Thoracic aorta (tissue), 2 donors: ENCODE results near the gene ATXN1. TPM values are rescaled to one million over a fixed set of nuclear protein-coding genes. Genes with fewer than 3 reads are reported as not detected.

Experiments
- ATAC-seq: fragments of 150-250 bp; one replicate; pipeline ENCODE4 v1.8.0; 2017; ENCODE audit warnings: low read depth; ENCODE audit not compliant: insufficient number of reproducible peaks, low FRiP score
- DNase-seq: peaks from one replicate; pipeline ENCODE4 v3.0.0-alpha.2; 2020; ENCODE audit warnings: low spot score
- H3K27ac ChIP-seq, 2 donors: fragments of 200-600 bp; sonication (generic); 1 replicate in 1 of 2; 2 replicates in 1 of 2; pipeline ENCODE4 v1.5.1; 2016; ENCODE audit warnings: mild to moderate bottlenecking in 2 of 2, moderate library complexity in 2 of 2
- H3K27me3 ChIP-seq: fragments of 200-600 bp; sonication (generic); replicated peaks from 2 replicates; pipeline ENCODE4 v1.6.0; 2016; ENCODE audit warnings: mild to moderate bottlenecking; ENCODE audit not compliant: insufficient read depth
- H3K36me3 ChIP-seq: fragments of 200-600 bp; sonication (generic); one replicate; pipeline ENCODE4 v1.5.1; 2016
- H3K4me1 ChIP-seq, 2 donors: fragments of 200-600 bp; sonication (generic); 1 replicate in 1 of 2; 2 replicates in 1 of 2; pipeline versions ENCODE4 v1.5.1 to v1.6.0; 2016; ENCODE audit warnings: low read depth in 2 of 2, mild to moderate bottlenecking in 1 of 2; ENCODE audit not compliant: control insufficient read depth in 1 of 2
- H3K4me3 ChIP-seq: fragments of 200-600 bp; sonication (generic); 2 replicates; pipeline ENCODE4 v1.5.1; 2016; ENCODE audit warnings: mild to moderate bottlenecking
- H3K9me3 ChIP-seq: fragments of 200-600 bp; sonication (generic); 2 replicates; pipeline ENCODE4 v1.5.1; 2016
- total RNA-seq, 2 donors: library from RNA; depleted of rRNA; stranded (reverse); fragments of >200 nt; gene quantifications; one replicate each; pipeline versions ENCODE4 v1.1.0 to v1.2.3, GENCODE V29; 2016
- TF ChIP-seq, protein P1 (sequence below): fragments of 200-600 bp; sonication (generic); IDR thresholded peaks from one replicate; pipeline ENCODE4 v1.5.1; 2019; ENCODE audit warnings: antibody characterized with exemption

Gene ATXN1
- total RNA-seq, 2 donors from 2014 or later = 59.8 to 62.4 TPM

DNA sequence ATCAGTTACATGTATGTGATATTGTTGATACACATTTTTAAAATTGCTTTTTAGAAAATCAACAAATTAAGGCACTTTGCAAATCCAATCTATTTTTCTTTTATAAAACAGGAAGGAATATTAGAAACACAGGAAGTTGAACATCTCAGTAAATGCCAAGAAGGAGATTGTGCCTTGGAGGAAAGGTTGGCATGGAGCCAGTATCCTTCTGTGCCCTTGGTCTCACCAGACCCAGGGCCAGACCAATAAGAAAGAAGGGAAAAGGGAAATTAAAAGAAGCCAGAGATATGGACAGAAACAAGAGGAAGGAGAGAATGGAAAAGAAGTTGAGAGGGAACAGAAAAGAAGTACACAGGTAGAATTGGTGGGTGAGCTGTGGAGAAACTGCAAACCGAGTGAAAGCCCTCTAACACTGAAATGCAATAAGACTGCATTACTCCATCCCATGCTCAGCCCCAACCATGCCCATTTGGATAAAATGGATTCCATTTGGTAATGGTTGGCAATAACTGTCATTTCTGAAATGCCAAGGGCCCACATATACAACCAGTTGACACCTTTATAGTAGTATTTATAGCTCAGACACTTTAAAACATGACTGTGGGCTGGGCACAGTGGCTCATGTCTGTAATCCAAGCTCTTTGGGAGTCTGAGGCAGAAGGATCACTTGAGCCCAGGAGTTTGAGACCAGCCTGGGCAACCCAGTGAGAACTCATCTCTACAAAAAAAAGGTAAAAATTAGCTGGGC, 389.1 kb downstream of the ATXN1 start:
- ATAC-seq (no peak), DNase-seq (no peak)
- no peaks in the 10 kb centered on the region for H3K9me3 ChIP-seq
- no peak overlapping the region for H3K4me3 ChIP-seq
- TF ChIP-seq, protein P1, sequence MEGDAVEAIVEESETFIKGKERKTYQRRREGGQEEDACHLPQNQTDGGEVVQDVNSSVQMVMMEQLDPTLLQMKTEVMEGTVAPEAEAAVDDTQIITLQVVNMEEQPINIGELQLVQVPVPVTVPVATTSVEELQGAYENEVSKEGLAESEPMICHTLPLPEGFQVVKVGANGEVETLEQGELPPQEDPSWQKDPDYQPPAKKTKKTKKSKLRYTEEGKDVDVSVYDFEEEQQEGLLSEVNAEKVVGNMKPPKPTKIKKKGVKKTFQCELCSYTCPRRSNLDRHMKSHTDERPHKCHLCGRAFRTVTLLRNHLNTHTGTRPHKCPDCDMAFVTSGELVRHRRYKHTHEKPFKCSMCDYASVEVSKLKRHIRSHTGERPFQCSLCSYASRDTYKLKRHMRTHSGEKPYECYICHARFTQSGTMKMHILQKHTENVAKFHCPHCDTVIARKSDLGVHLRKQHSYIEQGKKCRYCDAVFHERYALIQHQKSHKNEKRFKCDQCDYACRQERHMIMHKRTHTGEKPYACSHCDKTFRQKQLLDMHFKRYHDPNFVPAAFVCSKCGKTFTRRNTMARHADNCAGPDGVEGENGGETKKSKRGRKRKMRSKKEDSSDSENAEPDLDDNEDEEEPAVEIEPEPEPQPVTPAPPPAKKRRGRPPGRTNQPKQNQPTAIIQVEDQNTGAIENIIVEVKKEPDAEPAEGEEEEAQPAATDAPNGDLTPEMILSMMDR = no peak
- no peaks in the 10 kb centered on the region for H3K27me3 ChIP-seq
- H3K27ac ChIP-seq = no peak overlapping the region
- H3K36me3 ChIP-seq = no peaks in the 10 kb centered on the region
- H3K4me1 ChIP-seq = peaks cover 0 to 6% of the 10 kb centered on the region in 2 donors

DNA sequence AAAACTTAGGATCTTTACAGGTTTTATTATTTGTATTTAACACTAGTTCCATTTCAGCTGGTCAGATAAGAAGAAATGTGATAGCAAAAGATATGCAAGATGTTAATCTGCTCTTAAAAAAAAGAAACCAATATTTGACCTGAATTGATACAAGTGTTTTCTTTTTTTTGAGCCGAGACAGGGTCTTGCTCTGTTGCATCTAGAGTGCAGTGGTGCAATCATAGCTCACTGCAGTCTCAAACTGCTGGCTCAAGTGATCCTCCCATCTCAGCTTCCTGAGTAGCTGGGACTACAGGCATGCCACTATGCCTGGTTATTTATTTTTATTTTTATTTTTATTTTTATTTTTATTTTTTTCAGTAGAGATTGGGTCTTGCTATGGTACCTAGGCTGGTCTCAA, 389.9 kb downstream of the ATXN1 start:
- H3K9me3 ChIP-seq = no peaks in the 10 kb centered on the region
- no peaks in the 10 kb centered on the region for H3K27me3 ChIP-seq
- no peak overlapping the region for H3K27ac ChIP-seq
- no peak overlapping the region for H3K4me3 ChIP-seq
- H3K4me1 ChIP-seq = peaks cover 0 to 6% of the 10 kb centered on the region in 2 donors
- TF ChIP-seq, protein P1 = no peak
- DNase-seq (no peak), ATAC-seq (no peak)
- H3K36me3 ChIP-seq = no peaks in the 10 kb centered on the region

DNA sequence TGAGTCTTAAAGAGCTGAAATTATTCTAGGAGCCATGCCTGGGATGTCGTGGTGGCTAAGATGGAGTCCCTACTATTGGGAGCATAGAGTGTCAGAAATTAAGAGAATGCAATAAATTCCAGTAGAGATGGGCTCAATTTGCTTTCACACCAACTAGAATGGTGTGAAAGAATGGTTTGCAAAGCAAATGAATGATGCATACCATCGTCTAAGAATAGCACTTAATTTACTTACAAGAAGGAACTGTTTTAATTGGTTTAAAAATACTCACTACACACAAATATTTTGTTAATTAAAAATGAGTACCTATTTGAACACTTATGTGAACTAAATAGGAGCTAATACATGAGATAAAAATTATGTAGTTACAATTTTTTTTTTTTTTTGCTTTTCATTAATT, 390.3 kb downstream of the ATXN1 start:
- DNase-seq (no peak), ATAC-seq (no peak)
- H3K27ac ChIP-seq = no peak overlapping the region
- H3K4me3 ChIP-seq = no peak overlapping the region
- H3K36me3 ChIP-seq = no peaks in the 10 kb centered on the region
- no peaks in the 10 kb centered on the region for H3K27me3 ChIP-seq
- no peaks in the 10 kb centered on the region for H3K9me3 ChIP-seq
- H3K4me1 ChIP-seq = peaks cover 0 to 2% of the 10 kb centered on the region in 2 donors
- TF ChIP-seq, protein P1 = no peak

DNA sequence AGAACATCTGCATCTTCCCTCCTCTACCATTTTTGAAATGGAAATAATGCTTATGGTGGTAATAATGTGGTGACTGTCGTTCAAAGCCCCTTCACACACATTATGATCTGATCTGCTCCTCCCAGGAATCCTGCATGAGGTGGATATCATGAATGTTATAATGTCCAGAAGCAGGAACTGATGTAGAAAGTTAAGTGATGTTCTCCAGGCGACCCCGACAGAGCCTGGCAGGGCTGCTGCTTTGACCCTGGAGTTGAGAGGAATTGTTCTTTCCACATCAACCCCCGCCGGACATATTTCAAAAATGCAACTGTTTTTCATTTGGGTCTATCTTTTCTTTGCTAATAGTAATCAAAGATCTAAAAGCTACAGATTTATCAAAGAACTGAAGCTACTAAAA, 391.3 kb downstream of the ATXN1 start:
- TF ChIP-seq, protein P1 = no peak
- no peaks in the 10 kb centered on the region for H3K27me3 ChIP-seq
- H3K4me1 ChIP-seq = no peaks in the 10 kb centered on the region
- no peak for ATAC-seq
- H3K27ac ChIP-seq = no peak overlapping the region
- H3K36me3 ChIP-seq = no peaks in the 10 kb centered on the region
- no peak overlapping the region for H3K4me3 ChIP-seq
- DNase-seq = no peak
- H3K9me3 ChIP-seq = no peaks in the 10 kb centered on the region

DNA sequence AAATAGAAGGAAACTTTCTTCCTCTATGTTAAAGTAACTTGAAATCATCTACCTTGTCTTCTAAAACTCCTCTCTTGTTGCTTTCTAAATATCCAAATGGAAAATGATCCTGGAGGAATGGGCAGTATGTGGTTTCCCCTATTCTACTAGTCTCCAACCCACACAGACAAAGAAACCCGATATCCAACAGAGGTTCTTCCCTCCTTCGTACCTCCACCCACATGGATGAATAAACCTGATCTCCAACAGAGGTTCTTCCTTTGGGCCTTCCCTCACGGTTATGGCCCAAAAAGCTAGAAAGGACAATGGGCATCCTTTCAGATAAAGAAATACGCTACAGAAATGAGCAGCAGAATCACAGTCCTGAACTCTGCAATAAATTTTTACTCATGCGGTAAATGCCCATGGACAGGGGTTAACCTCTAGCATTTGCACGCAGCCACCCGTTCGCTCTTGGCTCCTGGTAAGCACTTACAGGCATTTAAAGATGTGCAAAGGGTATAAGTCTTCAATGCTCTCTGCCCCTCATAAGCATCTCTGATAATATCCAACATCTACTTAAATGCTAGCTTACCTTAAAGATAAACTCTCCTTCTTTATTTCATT, 392.0 kb downstream of the ATXN1 start:
- no peaks in the 10 kb centered on the region for H3K9me3 ChIP-seq
- no peak for DNase-seq
- H3K4me3 ChIP-seq = no peak overlapping the region
- no peak for ATAC-seq
- H3K27ac ChIP-seq = no peak overlapping the region
- H3K36me3 ChIP-seq = no peaks in the 10 kb centered on the region
- TF ChIP-seq, protein P1 = no peak
- H3K4me1 ChIP-seq = no peaks in the 10 kb centered on the region
- no peaks in the 10 kb centered on the region for H3K27me3 ChIP-seq
